Endothelial cell of umbilical vein (primary cell): ENCODE measurements around the gene TBC1D10B. TPM values are rescaled to one million over a fixed set of nuclear protein-coding genes. Genes with fewer than 3 reads are reported as not detected.

Experiments used
- BruUV-seq: library from RNA; stranded (reverse); fragments of 400-500 nt; replicated peaks from 2 replicates; lab custom pipeline; 2021; lab: Mats Ljungman, UMichigan
- CTCF ChIA-PET: fragments of 300-600, 350-600 bp; sonication (Branson Sonifier 250); formaldehyde crosslinking; loops from one replicate; lab custom pipeline; 2021; ENCODE audit warnings: antibody characterized with exemption, inconsistent platforms; lab: Charles Lee
- POLR2A ChIA-PET: fragments of 300-600, 350-600 bp; sonication (Branson Sonifier 250); formaldehyde crosslinking; loops from one replicate; lab custom pipeline; 2021; ENCODE audit warnings: antibody characterized with exemption, inconsistent platforms; lab: Charles Lee
- DNase-seq: peaks from one replicate; pipeline ENCODE4 v3.0.0-alpha.2; 2011; ENCODE audit warnings: low read depth, low spot score
- FAIRE-seq: peaks from 2 replicates; lab custom pipeline; 2011; peaks lifted over from hg19 to GRCh38; lab: Jason Lieb, UNC
- H2AFZ ChIP-seq: 2 replicates; pipeline ENCODE4 v1.6.0; 2012; ENCODE audit warnings: low read depth, low read length, control low read depth, inconsistent platforms
- H3K27ac ChIP-seq: 2 replicates; pipeline ENCODE4 v1.5.1; 2011; ENCODE audit warnings: low read depth, mild to moderate bottlenecking, control low read depth, low read length, moderate library complexity; ENCODE audit not compliant: insufficient read depth
- H3K27me3 ChIP-seq, 2 experiments: 2 replicates each; pipeline versions ENCODE4 v1.6.0 to v1.6.1; 2011; ENCODE audit warnings: low read length in 2 of 2, mixed read lengths in 1 of 2; ENCODE audit not compliant: control insufficient read depth in 2 of 2, insufficient read depth in 2 of 2
- H3K36me3 ChIP-seq, 2 experiments: 2 replicates in 1 of 2; 3 replicates in 1 of 2; pipeline ENCODE4 v1.5.1; 2011; ENCODE audit warnings: low read length in 2 of 2, mild to moderate bottlenecking in 1 of 2, moderate library complexity in 1 of 2; ENCODE audit not compliant: control insufficient read depth in 2 of 2, insufficient read depth in 2 of 2; ENCODE audit errors: extremely low read depth in 1 of 2
- H3K4me1 ChIP-seq: 3 replicates; pipeline ENCODE4 v1.5.1; 2011; ENCODE audit warnings: mild to moderate bottlenecking, low read length; ENCODE audit not compliant: control insufficient read depth, insufficient read depth; ENCODE audit errors: extremely low read depth
- H3K4me2 ChIP-seq: 2 replicates; pipeline ENCODE4 v1.6.1; 2011; ENCODE audit warnings: low read length, control low read depth, mixed read lengths; ENCODE audit not compliant: insufficient read depth
- H3K4me3 ChIP-seq, 3 experiments: fragments of 200-600 bp in 1 of 3; sonication (generic), shearing (Covaris generic) in 1 of 3; replicated peaks in 1 of 3; 2 replicates each; pipeline ENCODE4 v1.5.1; 2011 to 2016; ENCODE audit warnings: control low read depth in 3 of 3, low read length in 3 of 3, mild to moderate bottlenecking in 2 of 3, inconsistent platforms in 1 of 3, low read depth in 1 of 3, moderate library complexity in 1 of 3; ENCODE audit not compliant: insufficient read depth in 1 of 3
- H3K79me2 ChIP-seq: 2 replicates; pipeline ENCODE4 v1.6.0; 2012; ENCODE audit warnings: low read length, inconsistent platforms; ENCODE audit not compliant: control insufficient read depth, insufficient read depth
- H3K9ac ChIP-seq: replicated peaks from 2 replicates; pipeline ENCODE3; 2011; ENCODE audit warnings: low read length, control low read depth; ENCODE audit not compliant: insufficient read depth; ENCODE audit errors: extremely low read depth
- H3K9me1 ChIP-seq: replicated peaks from 3 replicates; pipeline ENCODE4 v1.6.0; 2011; ENCODE audit warnings: mild to moderate bottlenecking, low read length; ENCODE audit not compliant: control insufficient read depth, insufficient read depth; ENCODE audit errors: extremely low read depth
- H3K9me3 ChIP-seq: replicated peaks from 2 replicates; pipeline ENCODE4 v1.5.1; 2012; ENCODE audit warnings: low read length, inconsistent platforms; ENCODE audit not compliant: control insufficient read depth, insufficient read depth
- H4K20me1 ChIP-seq: replicated peaks from 2 replicates; pipeline ENCODE3; 2011; ENCODE audit warnings: mild to moderate bottlenecking, low read length; ENCODE audit not compliant: control insufficient read depth, insufficient read depth; ENCODE audit errors: extremely low read depth
- EZH2 ChIP-seq: IDR thresholded peaks from 2 replicates; pipeline ENCODE4 v1.6.1; 2012; ENCODE audit warnings: borderline replicate concordance, low read depth, mild to moderate bottlenecking, moderate library complexity, low read length, inconsistent platforms; ENCODE audit not compliant: severe bottlenecking
- FOS ChIP-seq: IDR thresholded peaks from 2 replicates; pipeline ENCODE4 v1.6.1; 2011; ENCODE audit warnings: mild to moderate bottlenecking, low read length, moderate library complexity, borderline replicate concordance; ENCODE audit not compliant: insufficient read depth
- GATA2 ChIP-seq: IDR thresholded peaks from 2 replicates; pipeline ENCODE4 v1.7.0; 2011; ENCODE audit warnings: low read depth, mild to moderate bottlenecking, moderate library complexity, mixed read lengths, low read length; ENCODE audit not compliant: insufficient read length, insufficient read depth
- JUN ChIP-seq: IDR thresholded peaks from 2 replicates; pipeline ENCODE4 v1.6.1; 2011; ENCODE audit warnings: borderline replicate concordance, low read depth; ENCODE audit not compliant: insufficient read length, insufficient read depth
- MYC ChIP-seq: IDR thresholded peaks from one replicate; pipeline ENCODE4 v1.6.1; 2011; ENCODE audit warnings: mild to moderate bottlenecking, low read depth, low read length
- POLR2A ChIP-seq: IDR thresholded peaks from 2 replicates; pipeline ENCODE4 v1.6.1; 2012; ENCODE audit warnings: low read depth, mild to moderate bottlenecking, control low read depth, low read length
- POLR2AphosphoS5 ChIP-seq: IDR thresholded peaks from 2 replicates; pipeline ENCODE4 v1.6.1; 2012; ENCODE audit warnings: low read depth, mild to moderate bottlenecking, control low read depth, low read length, moderate library complexity; ENCODE audit not compliant: insufficient read depth
- dilution Hi-C: fragments of 300-500 bp; cut with MboI; formaldehyde crosslinking; loops from one replicate; pipeline ENCODE4 v1.15.0; 2019; ENCODE audit warnings: low sequenced_read_pairs; ENCODE audit not compliant: extremely low pct_ligation_motif_present
- intact Hi-C: fragments of 100-400 bp; cut with micrococcal nuclease; formaldehyde crosslinking; loops from one replicate; pipeline ENCODE4 v1.10.0; 2022
- polyA plus RNA-seq, 4 experiments: library from polyadenylated mRNA; depleted of rRNA in 3 of 4; stranded (reverse) in 3 of 4; unstranded in 1 of 4; fragments of >200 nt; gene quantifications; 2 replicates each; pipeline versions ENCODE4 v1.2.1 to v1.2.3, GENCODE V29; 2011 to 2012; ENCODE audit warnings: missing spikeins in 1 of 4
- total RNA-seq: library from RNA; stranded (reverse); gene quantifications from 2 replicates; pipeline ENCODE4 v1.2.3, GENCODE V29; 2021
- TF ChIP-seq, protein P1 (sequence below): IDR thresholded peaks from 2 replicates; pipeline ENCODE4 v1.6.1; 2011; ENCODE audit not compliant: insufficient read depth, insufficient read length
- TF ChIP-seq, protein P2 (sequence below), 2 donors: IDR thresholded peaks; 1 replicate in 1 of 2; 2 replicates in 1 of 2; pipeline ENCODE4 v1.5.1; 2011; ENCODE audit warnings: low read length in 2 of 2, mild to moderate bottlenecking in 2 of 2, moderate library complexity in 2 of 2, control low read depth in 1 of 2, inconsistent platforms in 1 of 2, low read depth in 1 of 2; ENCODE audit not compliant: insufficient read depth in 1 of 2; ENCODE audit errors: extremely low read depth in 1 of 2

TBC1D10B gene
- total and polyA plus RNA-seq, 2 donors (not counting 3 experiments of a cell fraction or from before 2014, with no cell fraction given): 37.0 to 63.0 TPM

DNA sequence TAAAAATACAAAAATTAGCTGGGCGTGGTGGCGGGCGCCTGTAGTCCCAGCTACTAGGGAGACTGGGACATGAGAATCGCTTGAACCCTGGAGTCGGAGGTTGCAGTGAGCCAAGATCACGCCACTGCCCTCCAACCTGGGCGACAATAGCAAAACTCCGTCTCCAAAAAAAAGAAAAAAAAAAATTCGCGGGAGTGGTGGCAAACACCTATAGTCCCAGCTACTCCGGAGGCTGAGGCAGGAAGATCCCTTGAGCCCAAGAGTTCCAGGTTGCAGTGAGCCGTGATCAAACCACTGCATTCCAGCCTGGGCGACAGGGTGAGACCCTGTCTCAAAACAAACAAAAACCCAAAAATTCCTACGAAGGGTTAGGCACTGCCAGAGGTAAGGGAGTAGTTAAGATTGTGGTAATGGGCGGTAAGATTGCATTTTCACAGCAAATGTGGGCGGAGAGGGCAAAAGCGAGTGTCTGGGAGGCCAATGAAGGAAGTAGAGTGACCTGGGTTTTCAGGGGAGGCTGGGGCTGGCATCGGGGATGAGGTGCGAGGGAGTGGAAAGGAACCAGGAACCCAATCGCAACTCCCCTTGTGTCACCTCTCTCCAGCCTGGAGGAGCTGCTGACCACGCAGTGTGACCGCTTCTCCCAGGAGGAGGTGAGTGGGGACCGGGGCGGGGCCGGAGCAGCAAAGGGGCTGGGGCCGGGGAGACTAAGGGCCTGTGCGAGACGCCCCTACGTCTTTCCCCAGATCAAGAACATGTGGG, 6.9 kb upstream of the TBC1D10B start:
- intact Hi-C loops (no loop called here), dilution Hi-C loops (no loop called here)
- Histone ChIP-seq H4K20me1 (no peaks in the 10 kb centered on the region), H3K4me1 (peaks cover 12% of the 10 kb centered on the region), H3K9me1 (no peaks in the 10 kb centered on the region), H3K9me3 (no peaks in the 10 kb centered on the region), H2AFZ (peak overlapping the region; percentile 61), H3K4me3 (peak overlapping the region in 2 of 3 experiments; percentile 49), H3K79me2 (no peaks in the 10 kb centered on the region), H3K27me3 (no peaks in the 10 kb centered on the region), H3K9ac (peak overlapping the region; percentile 92), H3K27ac (peak overlapping the region; percentile 98), H3K36me3 (no peaks in the 10 kb centered on the region), H3K4me2 (peak overlapping the region; percentile 83)
- no peak for DNase-seq
- peak; percentile 69 for FAIRE-seq
- no TSS peak for BruUV-seq
- CTCF ChIA-PET: interaction anchor here (1.5 to 2.0 kb wide), 5 partner anchors 16 to 40 kb away, joined by 4 to 11 read pairs (median 6); partner anchors contain the start of gene ZNF48
- TF ChIP-seq MYC (no peak), EZH2 (no peak), FOS (no peak), POLR2A (no peak), GATA2 (no peak), POLR2AphosphoS5 (no peak), JUN (no peak)
- TF ChIP-seq, protein P1, sequence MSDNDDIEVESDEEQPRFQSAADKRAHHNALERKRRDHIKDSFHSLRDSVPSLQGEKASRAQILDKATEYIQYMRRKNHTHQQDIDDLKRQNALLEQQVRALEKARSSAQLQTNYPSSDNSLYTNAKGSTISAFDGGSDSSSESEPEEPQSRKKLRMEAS: no peak
- TF ChIP-seq, protein P2, sequence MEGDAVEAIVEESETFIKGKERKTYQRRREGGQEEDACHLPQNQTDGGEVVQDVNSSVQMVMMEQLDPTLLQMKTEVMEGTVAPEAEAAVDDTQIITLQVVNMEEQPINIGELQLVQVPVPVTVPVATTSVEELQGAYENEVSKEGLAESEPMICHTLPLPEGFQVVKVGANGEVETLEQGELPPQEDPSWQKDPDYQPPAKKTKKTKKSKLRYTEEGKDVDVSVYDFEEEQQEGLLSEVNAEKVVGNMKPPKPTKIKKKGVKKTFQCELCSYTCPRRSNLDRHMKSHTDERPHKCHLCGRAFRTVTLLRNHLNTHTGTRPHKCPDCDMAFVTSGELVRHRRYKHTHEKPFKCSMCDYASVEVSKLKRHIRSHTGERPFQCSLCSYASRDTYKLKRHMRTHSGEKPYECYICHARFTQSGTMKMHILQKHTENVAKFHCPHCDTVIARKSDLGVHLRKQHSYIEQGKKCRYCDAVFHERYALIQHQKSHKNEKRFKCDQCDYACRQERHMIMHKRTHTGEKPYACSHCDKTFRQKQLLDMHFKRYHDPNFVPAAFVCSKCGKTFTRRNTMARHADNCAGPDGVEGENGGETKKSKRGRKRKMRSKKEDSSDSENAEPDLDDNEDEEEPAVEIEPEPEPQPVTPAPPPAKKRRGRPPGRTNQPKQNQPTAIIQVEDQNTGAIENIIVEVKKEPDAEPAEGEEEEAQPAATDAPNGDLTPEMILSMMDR (IDR thresholded peaks at IDR 0.05; ENCODE audit: extremely low read depth in 1 of 2, insufficient read depth in 1 of 2, low read depth in 1 of 2, low read length in 2 of 2): no peak
- POLR2A ChIA-PET: interaction anchor here (1.5 kb wide), 1 partner anchor 23 kb away, joined by 4 read pairs; no protein-coding TSS in a partner anchor
